ENCODE results near the gene CPNE7.

CPNE7 gene

DNA sequence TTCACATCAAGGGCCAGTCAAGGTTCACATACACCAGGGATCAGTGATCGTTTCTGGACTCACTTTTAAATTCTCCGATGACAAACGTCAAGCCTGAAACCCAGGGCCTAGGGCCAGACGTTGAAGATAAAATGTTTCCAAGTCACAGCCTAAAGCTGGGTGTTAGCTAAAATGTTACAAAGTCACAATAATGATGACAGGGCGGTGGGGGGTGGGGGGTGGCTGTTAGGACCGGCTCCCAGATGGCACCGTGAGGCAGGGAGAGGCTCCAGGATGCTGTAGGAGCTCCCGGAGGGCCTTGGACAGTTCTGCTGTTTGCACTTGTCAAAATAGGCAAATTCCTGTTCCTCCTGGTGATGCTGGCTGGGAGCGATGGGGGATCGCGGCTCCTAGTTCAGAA, 31.4 kb upstream of the CPNE7 start:
- Histone ChIP-seq H3K4me3 (replicated peaks; ENCODE audit: low read depth, low read length) (no peak overlapping the region), H3K36me3 (ENCODE audit: control insufficient read depth, insufficient read depth, low read length) (peaks cover 12% of the 10 kb centered on the region), H3K27me3 (replicated peaks; ENCODE audit: control insufficient read depth, insufficient read depth, low read length) (no peaks in the 10 kb centered on the region)
- TF ChIP-seq, protein P1, sequence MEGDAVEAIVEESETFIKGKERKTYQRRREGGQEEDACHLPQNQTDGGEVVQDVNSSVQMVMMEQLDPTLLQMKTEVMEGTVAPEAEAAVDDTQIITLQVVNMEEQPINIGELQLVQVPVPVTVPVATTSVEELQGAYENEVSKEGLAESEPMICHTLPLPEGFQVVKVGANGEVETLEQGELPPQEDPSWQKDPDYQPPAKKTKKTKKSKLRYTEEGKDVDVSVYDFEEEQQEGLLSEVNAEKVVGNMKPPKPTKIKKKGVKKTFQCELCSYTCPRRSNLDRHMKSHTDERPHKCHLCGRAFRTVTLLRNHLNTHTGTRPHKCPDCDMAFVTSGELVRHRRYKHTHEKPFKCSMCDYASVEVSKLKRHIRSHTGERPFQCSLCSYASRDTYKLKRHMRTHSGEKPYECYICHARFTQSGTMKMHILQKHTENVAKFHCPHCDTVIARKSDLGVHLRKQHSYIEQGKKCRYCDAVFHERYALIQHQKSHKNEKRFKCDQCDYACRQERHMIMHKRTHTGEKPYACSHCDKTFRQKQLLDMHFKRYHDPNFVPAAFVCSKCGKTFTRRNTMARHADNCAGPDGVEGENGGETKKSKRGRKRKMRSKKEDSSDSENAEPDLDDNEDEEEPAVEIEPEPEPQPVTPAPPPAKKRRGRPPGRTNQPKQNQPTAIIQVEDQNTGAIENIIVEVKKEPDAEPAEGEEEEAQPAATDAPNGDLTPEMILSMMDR (IDR thresholded peaks at IDR 0.05; ENCODE audit: insufficient read depth, low read length, poor library complexity, severe bottlenecking): no peak
- DNase-seq (ENCODE audit: extremely low read depth, insufficient read length): no peak

GRCh38 chr16:89544713-89545043, 30.9 kb upstream of the CPNE7 start:
- Histone ChIP-seq H3K27me3 (replicated peaks; ENCODE audit: control insufficient read depth, insufficient read depth, low read length) (no peaks in the 10 kb centered on the region), H3K4me3 (replicated peaks; ENCODE audit: low read depth, low read length) (no peak overlapping the region), H3K36me3 (ENCODE audit: control insufficient read depth, insufficient read depth, low read length) (peaks cover 15% of the 10 kb centered on the region)
- no peak for DNase-seq (ENCODE audit: extremely low read depth, insufficient read length)
- TF ChIP-seq, protein P1 (IDR thresholded peaks at IDR 0.05; ENCODE audit: insufficient read depth, low read length, poor library complexity, severe bottlenecking): no peak

GRCh38 chr16:89545044-89545830, 30.3 kb upstream of the CPNE7 start:
- no peaks in the 10 kb centered on the region for H3K27me3 ChIP-seq (replicated peaks; ENCODE audit: control insufficient read depth, insufficient read depth, low read length)
- no peak overlapping the region for H3K4me3 ChIP-seq (replicated peaks; ENCODE audit: low read depth, low read length)
- DNase-seq (ENCODE audit: extremely low read depth, insufficient read length): no peak
- TF ChIP-seq, protein P1 (IDR thresholded peaks at IDR 0.05; ENCODE audit: insufficient read depth, low read length, poor library complexity, severe bottlenecking): no peak
- peaks cover 15% of the 10 kb centered on the region for H3K36me3 ChIP-seq (ENCODE audit: control insufficient read depth, insufficient read depth, low read length)

- Histone ChIP-seq H3K36me3 (ENCODE audit: control insufficient read depth, insufficient read depth, low read length) (peaks cover 15% of the 10 kb centered on the region), H3K27me3 (replicated peaks; ENCODE audit: control insufficient read depth, insufficient read depth, low read length) (no peaks in the 10 kb centered on the region), H3K4me3 (replicated peaks; ENCODE audit: low read depth, low read length) (no peak overlapping the region)
- DNase-seq (ENCODE audit: extremely low read depth, insufficient read length): no peak
- TF ChIP-seq, protein P1 (IDR thresholded peaks at IDR 0.05; ENCODE audit: insufficient read depth, low read length, poor library complexity, severe bottlenecking): no peak
Measured at GRCh38 chr16:89545831-89546574, 29.6 kb upstream of the CPNE7 start.

DNA sequence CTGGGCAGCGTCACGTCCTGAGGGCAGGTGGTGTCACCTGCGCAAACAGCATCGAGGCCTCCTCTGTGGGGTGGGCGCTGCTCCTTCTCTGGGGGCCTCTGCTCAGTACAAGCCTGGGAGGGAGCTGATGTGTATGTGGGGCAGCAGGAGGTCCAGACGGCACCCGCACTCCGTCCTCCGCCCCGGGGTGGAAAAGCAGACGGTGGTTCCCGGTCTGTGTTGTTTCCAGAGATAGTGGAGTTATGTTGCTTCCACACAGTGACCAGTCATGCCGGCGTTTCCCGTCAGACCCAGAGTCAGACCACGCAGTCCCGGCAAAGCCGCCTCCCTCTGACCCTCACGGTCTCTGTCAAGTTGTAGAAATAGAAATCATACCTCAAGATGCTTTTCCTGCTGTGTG, 28.8 kb upstream of the CPNE7 start:
- TF ChIP-seq, protein P1 (IDR thresholded peaks at IDR 0.05; ENCODE audit: insufficient read depth, low read length, poor library complexity, severe bottlenecking): no peak
- Histone ChIP-seq H3K36me3 (ENCODE audit: control insufficient read depth, insufficient read depth, low read length) (peaks cover 18% of the 10 kb centered on the region), H3K4me3 (replicated peaks; ENCODE audit: low read depth, low read length) (no peak overlapping the region), H3K27me3 (replicated peaks; ENCODE audit: control insufficient read depth, insufficient read depth, low read length) (no peaks in the 10 kb centered on the region)
- DNase-seq (ENCODE audit: extremely low read depth, insufficient read length): no peak
